Gastrocnemius medialis (tissue), 4 donors: Measurements from ENCODE around the gene IGF2BP2.

Source experiments
- POLR2A ChIP-seq, 2 donors: fragments of 450-650 bp; IDR thresholded peaks; one replicate each; pipeline ENCODE4 v1.6.1; 2017; ENCODE audit warnings: antibody characterized with exemption in 2 of 2, mild to moderate bottlenecking in 2 of 2, moderate library complexity in 2 of 2
- TF ChIP-seq, protein P1 (sequence below), 5 experiments: fragments of 450-650 bp in 3 of 5; fragments of 200-600 bp in 2 of 5; sonication (generic) in 2 of 5; IDR thresholded peaks in 4 of 5; conservative IDR thresholded peaks in 1 of 5; 1 replicate in 4 of 5; 2 replicates in 1 of 5; pipeline ENCODE4 v1.5.1; 2016 to 2019; ENCODE audit warnings: antibody characterized with exemption in 5 of 5, mild to moderate bottlenecking in 3 of 5, moderate library complexity in 3 of 5

DNA sequence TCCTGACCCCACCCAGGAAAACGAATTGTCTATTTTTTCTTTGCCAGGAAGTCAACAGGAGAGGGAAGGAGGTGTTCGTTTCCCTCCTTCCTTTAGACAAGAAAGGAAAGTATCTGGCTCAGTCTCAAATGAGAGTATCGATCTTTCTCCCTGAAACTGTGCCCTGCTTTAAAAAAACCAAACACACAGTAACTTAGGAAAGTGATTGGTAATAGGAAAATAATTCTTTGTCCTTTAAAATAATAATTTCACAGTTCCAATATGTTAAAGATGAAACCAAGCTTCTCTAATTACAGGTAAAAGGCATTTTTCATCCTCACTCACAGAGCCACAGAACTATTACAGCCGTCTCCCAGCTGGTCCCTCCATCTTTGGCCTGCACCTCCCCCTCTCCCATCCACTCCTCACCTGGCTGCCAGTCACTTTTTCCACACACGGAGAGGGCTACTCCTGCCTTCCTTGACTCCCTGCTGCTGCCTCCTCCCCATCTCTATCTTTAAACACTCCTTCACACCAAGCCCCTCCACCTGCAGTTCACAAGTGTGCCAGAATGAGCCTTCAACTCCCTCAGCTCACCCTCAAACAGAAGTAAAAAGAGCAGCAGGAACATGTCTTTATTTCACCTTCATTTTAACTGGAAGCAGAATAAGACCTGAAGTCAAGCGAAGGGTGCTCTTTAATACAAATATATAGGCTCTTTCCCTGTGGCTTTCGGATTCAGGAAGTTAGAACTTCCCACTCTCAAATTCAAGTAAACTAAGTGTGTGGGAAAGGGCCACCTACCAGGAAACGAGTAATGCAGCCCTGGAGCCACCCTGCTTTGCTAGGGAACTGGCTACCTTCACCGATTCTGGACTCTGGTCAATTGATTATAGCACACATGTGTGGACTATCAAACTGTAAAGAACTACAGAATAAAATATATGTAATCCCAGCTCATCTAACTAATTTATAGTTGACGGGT is 122.3 kb downstream of the IGF2BP2 start:
- TF ChIP-seq, protein P1, sequence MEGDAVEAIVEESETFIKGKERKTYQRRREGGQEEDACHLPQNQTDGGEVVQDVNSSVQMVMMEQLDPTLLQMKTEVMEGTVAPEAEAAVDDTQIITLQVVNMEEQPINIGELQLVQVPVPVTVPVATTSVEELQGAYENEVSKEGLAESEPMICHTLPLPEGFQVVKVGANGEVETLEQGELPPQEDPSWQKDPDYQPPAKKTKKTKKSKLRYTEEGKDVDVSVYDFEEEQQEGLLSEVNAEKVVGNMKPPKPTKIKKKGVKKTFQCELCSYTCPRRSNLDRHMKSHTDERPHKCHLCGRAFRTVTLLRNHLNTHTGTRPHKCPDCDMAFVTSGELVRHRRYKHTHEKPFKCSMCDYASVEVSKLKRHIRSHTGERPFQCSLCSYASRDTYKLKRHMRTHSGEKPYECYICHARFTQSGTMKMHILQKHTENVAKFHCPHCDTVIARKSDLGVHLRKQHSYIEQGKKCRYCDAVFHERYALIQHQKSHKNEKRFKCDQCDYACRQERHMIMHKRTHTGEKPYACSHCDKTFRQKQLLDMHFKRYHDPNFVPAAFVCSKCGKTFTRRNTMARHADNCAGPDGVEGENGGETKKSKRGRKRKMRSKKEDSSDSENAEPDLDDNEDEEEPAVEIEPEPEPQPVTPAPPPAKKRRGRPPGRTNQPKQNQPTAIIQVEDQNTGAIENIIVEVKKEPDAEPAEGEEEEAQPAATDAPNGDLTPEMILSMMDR (IDR thresholded peaks at IDR 0.05 in 4 of 5, conservative IDR thresholded peaks at IDR 0.05 in 1 of 5) = no peak
- TF ChIP-seq POLR2A (IDR thresholded peaks at IDR 0.05) = no peak
